Osteocyte (in vitro differentiated cells): ENCODE data around the gene LMNB1. TPM values are rescaled to one million over a fixed set of nuclear protein-coding genes. Genes with fewer than 3 reads are reported as not detected.
"Not testable (repeated sequence)": the region's sequence is repeated elsewhere in the genome, so short reads cannot be mapped to it uniquely, and the experiment has no call there.

Source experiments
- DNase-seq: peaks from one replicate; pipeline ENCODE4 v3.0.0; 2021; ENCODE audit warnings: mixed read lengths; ENCODE audit not compliant: unreplicated experiment; ENCODE audit errors: extremely low spot score
- H3K27ac Mint-ChIP-seq: one replicate; pipeline ENCODE4 v1.8.0; 2021; ENCODE audit warnings: mild to moderate bottlenecking, mixed read lengths; ENCODE audit not compliant: unreplicated experiment
- H3K27me3 Mint-ChIP-seq: one replicate; pipeline ENCODE4 v1.8.0; 2021; ENCODE audit warnings: mixed read lengths; ENCODE audit not compliant: unreplicated experiment
- H3K36me3 Mint-ChIP-seq: one replicate; pipeline ENCODE4 v1.8.0; 2021; ENCODE audit warnings: mixed read lengths; ENCODE audit not compliant: unreplicated experiment
- H3K4me1 Mint-ChIP-seq: one replicate; pipeline ENCODE4 v1.8.0; 2021; ENCODE audit warnings: mixed read lengths; ENCODE audit not compliant: unreplicated experiment
- H3K4me3 Mint-ChIP-seq: one replicate; pipeline ENCODE4 v1.8.0; 2021; ENCODE audit warnings: mild to moderate bottlenecking, moderate library complexity, mixed read lengths; ENCODE audit not compliant: unreplicated experiment
- H3K9me3 Mint-ChIP-seq: one replicate; pipeline ENCODE4 v1.8.0; 2021; ENCODE audit warnings: mixed read lengths; ENCODE audit not compliant: unreplicated experiment
- total RNA-seq: library from RNA; stranded (reverse); gene quantifications from 2 replicates; pipeline ENCODE4 v1.2.1, GENCODE V29; 2021
- TF ChIP-seq, protein P1 (sequence below): fragments of 200-600 bp; sonication (generic); IDR thresholded peaks from 2 replicates; pipeline ENCODE4 v1.5.0; 2021; ENCODE audit warnings: antibody characterized with exemption, mild to moderate bottlenecking, moderate library complexity

Gene LMNB1
- total RNA-seq, 1 donor from 2014 or later: 22.3 TPM

DNA sequence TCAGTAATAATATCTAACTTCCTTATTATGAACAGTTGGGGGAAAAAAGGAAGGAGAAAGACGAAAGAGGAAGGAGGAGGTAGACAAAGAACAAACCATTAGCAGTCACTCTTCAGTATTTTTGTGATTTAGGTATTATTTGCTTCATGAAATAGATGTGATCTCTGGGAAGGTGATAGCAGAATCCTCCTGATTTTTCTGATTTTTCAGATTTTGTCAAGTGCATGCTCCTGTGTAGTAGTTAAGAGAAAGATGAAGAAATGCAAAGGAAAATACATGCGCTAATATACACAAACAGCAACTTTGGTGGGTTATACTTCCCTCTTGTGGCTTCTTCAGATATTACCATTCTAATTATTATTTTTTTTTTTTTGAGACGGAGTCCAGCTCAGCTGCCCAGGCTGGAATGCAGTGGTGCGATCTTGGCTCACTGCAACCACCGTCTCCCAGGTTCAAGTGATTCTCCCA is 31.6 kb downstream of the LMNB1 start:
- Mint-ChIP-seq H3K27ac (peak overlapping the region; percentile 52), H3K4me3 (no peak overlapping the region), H3K9me3 (no peaks in the 10 kb centered on the region), H3K36me3 (peaks cover 2% of the 10 kb centered on the region), H3K27me3 (no peaks in the 10 kb centered on the region), H3K4me1 (peaks cover 38% of the 10 kb centered on the region)
- DNase-seq: no peak
- TF ChIP-seq, protein P1, sequence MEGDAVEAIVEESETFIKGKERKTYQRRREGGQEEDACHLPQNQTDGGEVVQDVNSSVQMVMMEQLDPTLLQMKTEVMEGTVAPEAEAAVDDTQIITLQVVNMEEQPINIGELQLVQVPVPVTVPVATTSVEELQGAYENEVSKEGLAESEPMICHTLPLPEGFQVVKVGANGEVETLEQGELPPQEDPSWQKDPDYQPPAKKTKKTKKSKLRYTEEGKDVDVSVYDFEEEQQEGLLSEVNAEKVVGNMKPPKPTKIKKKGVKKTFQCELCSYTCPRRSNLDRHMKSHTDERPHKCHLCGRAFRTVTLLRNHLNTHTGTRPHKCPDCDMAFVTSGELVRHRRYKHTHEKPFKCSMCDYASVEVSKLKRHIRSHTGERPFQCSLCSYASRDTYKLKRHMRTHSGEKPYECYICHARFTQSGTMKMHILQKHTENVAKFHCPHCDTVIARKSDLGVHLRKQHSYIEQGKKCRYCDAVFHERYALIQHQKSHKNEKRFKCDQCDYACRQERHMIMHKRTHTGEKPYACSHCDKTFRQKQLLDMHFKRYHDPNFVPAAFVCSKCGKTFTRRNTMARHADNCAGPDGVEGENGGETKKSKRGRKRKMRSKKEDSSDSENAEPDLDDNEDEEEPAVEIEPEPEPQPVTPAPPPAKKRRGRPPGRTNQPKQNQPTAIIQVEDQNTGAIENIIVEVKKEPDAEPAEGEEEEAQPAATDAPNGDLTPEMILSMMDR: peak; percentile 63

- Mint-ChIP-seq H3K4me1 (peaks cover 33% of the 10 kb centered on the region), H3K36me3 (peaks cover 2% of the 10 kb centered on the region)
- TF ChIP-seq, protein P1: no peak
Measured at GRCh38 chr5:126809916-126810315, 33.0 kb downstream of the LMNB1 start.

GRCh38 chr5:126810596-126811380 is 33.9 kb downstream of the LMNB1 start:
- Mint-ChIP-seq H3K27ac (peak overlapping the region; percentile 60), H3K4me1 (peaks cover 28% of the 10 kb centered on the region), H3K9me3 (no peaks in the 10 kb centered on the region), H3K4me3 (no peak overlapping the region), H3K27me3 (no peaks in the 10 kb centered on the region), H3K36me3 (peaks cover 2% of the 10 kb centered on the region)
- TF ChIP-seq, protein P1: no peak
- DNase-seq: no peak

More at GRCh38 chr5:126809916-126810315, 33.0 kb downstream of the LMNB1 start:
- H3K27ac Mint-ChIP-seq: no peak overlapping the region
- no peaks in the 10 kb centered on the region for H3K9me3 Mint-ChIP-seq
- no peak overlapping the region for H3K4me3 Mint-ChIP-seq
- no peaks in the 10 kb centered on the region for H3K27me3 Mint-ChIP-seq
- no peak for DNase-seq

DNA sequence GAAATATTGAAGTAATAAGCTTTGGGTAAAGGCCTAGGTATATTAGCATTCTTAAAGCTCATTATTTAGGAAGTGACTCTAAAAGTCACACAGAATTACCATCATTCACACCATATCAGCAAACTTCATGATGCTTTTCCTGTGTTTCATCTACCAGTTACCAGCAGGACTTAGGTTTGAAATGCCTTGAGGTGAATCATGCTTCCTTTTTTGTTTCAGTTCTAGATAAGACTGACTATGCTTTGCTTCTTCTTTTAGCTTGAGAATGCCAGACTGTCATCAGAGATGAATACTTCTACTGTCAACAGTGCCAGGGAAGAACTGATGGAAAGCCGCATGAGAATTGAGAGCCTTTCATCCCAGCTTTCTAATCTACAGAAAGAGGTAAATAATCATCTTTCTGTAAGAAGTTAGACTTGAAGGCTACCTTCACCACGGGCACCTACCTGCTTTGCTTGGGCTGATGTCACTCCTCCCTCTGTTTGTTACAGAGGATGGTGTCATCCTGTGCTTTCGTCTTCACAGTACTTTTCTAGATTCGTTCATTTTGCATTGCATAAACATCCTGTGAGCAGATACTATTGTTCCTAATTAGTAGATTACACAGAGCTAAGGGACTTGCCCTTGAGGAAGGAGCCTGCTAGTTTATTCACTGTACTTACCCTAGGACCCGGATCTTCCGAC is 34.7 kb downstream of the LMNB1 start:
- H3K9me3 Mint-ChIP-seq: no peaks in the 10 kb centered on the region
- H3K27me3 Mint-ChIP-seq: no peaks in the 10 kb centered on the region
- H3K27ac Mint-ChIP-seq: peak overlapping the region; percentile 60
- H3K36me3 Mint-ChIP-seq: peaks cover 2% of the 10 kb centered on the region
- no peak overlapping the region for H3K4me3 Mint-ChIP-seq
- TF ChIP-seq, protein P1: no peak
- no peak for DNase-seq
- H3K4me1 Mint-ChIP-seq: peaks cover 28% of the 10 kb centered on the region

DNA sequence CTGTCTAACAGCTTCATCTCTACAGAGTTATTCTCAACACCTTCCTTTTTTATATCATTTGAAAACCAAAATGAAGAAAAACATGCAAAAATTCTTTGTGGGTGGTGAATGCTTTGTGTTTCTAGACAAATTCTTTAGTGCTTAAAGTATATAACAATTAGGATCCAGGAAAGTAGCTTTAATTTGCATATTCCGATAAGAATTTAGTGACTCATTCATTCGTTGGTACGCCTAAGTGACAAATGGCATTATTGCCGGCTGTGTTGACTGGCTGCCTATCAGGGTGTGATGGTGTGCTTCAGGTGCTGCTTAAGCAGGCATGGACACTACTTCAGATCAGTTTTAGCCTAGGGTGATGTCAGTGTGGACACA is 35.2 kb downstream of the LMNB1 start:
- Mint-ChIP-seq H3K27ac (peak overlapping the region; percentile 60), H3K4me3 (no peak overlapping the region), H3K27me3 (no peaks in the 10 kb centered on the region), H3K4me1 (peaks cover 28% of the 10 kb centered on the region), H3K9me3 (no peaks in the 10 kb centered on the region), H3K36me3 (peaks cover 2% of the 10 kb centered on the region)
- no peak for DNase-seq
- TF ChIP-seq, protein P1: no peak

GRCh38 chr5:126813799-126814198 is 36.9 kb downstream of the LMNB1 start:
- not testable (repeated sequence) for H3K27ac Mint-ChIP-seq, H3K9me3 Mint-ChIP-seq, H3K36me3 Mint-ChIP-seq, H3K27me3 Mint-ChIP-seq, H3K4me3 Mint-ChIP-seq, DNase-seq
- peaks cover 27% of the 10 kb centered on the region for H3K4me1 Mint-ChIP-seq
